PC-9 (cell line): ENCODE results near the gene OR10A2. TPM values are rescaled to one million over a fixed set of nuclear protein-coding genes. Genes with fewer than 3 reads are reported as not detected.

Experiments
- BruUV-seq: library from RNA; stranded (reverse); fragments of 400-500 nt; replicated peaks from 2 replicates; lab custom pipeline; 2021; lab: Mats Ljungman, UMichigan
- CTCF ChIA-PET: fragments of 300-600 bp; sonication (Branson Sonifier 250); formaldehyde crosslinking; loops from one replicate; lab custom pipeline; 2022; ENCODE audit warnings: antibody characterized with exemption; lab: Charles Lee
- POLR2A ChIA-PET: fragments of 300-600 bp; sonication (Branson Sonifier 250); formaldehyde crosslinking; loops from one replicate; lab custom pipeline; 2022; ENCODE audit warnings: antibody characterized with exemption; ENCODE audit not compliant: unreplicated experiment; lab: Charles Lee
- DNase-seq, 2 experiments: peaks; one replicate each; pipeline versions ENCODE4 v3.0.0 to v3.0.0-alpha.2; 2015 to 2022; ENCODE audit warnings: mixed read lengths in 1 of 2
- H2AFZ ChIP-seq: fragments of 200-600 bp; sonication (generic); 2 replicates; pipeline ENCODE4 v1.8.1; 2017; ENCODE audit warnings: antibody characterized with exemption
- H3F3A ChIP-seq: fragments of 200-600 bp; sonication (generic); 2 replicates; pipeline ENCODE4 v1.8.1; 2017; ENCODE audit warnings: antibody characterized with exemption, mild to moderate bottlenecking, low read depth; ENCODE audit not compliant: insufficient read depth
- H3K27ac ChIP-seq: fragments of 200-600 bp; sonication (generic); 2 replicates; pipeline ENCODE4 v1.6.1; 2016; ENCODE audit warnings: mixed run types
- H3K27me3 ChIP-seq: fragments of 200-600 bp; sonication (generic); 2 replicates; pipeline ENCODE4 v1.6.1; 2016; ENCODE audit warnings: low read depth, mixed run types; ENCODE audit not compliant: insufficient read depth
- H3K36me3 ChIP-seq: fragments of 200-600 bp; sonication (generic); 2 replicates; pipeline ENCODE4 v1.6.1; 2016; ENCODE audit warnings: low read depth, mixed run types
- H3K4me1 ChIP-seq: fragments of 200-600 bp; sonication (generic); replicated peaks from 2 replicates; pipeline ENCODE4 v1.6.1; 2016; ENCODE audit warnings: mixed run types; ENCODE audit not compliant: insufficient read depth
- H3K4me2 ChIP-seq: fragments of 200-600 bp; sonication (generic); 2 replicates; pipeline ENCODE4 v1.6.1; 2017; ENCODE audit warnings: mixed run types
- H3K4me3 ChIP-seq: fragments of 200-600 bp; sonication (generic); 2 replicates; pipeline ENCODE4 v1.6.1; 2016; ENCODE audit warnings: mixed run types
- H3K79me2 ChIP-seq: fragments of 200-600 bp; sonication (generic); 2 replicates; pipeline ENCODE4 v1.6.1; 2017; ENCODE audit warnings: low read depth, mixed run types
- H3K9me2 ChIP-seq: fragments of 200-600 bp; sonication (generic); 2 replicates; pipeline ENCODE4 v1.8.1; 2017; ENCODE audit warnings: mild to moderate bottlenecking; ENCODE audit not compliant: insufficient read depth
- H3K9me3 ChIP-seq: fragments of 200-600 bp; sonication (generic); 2 replicates; pipeline ENCODE4 v1.8.1; 2016; ENCODE audit warnings: low read depth; ENCODE audit not compliant: insufficient read depth
- H4K20me1 ChIP-seq: fragments of 200-600 bp; sonication (generic); 2 replicates; pipeline ENCODE4 v1.8.1; 2017; ENCODE audit not compliant: insufficient read depth
- CTCF ChIP-seq: fragments of 200-600 bp; sonication (generic); conservative IDR thresholded peaks from 2 replicates; pipeline ENCODE4 v1.6.1; 2017; ENCODE audit warnings: mixed run types, antibody characterized with exemption, mild to moderate bottlenecking, moderate library complexity
- EZH2 ChIP-seq: fragments of 200-600 bp; sonication (generic); IDR thresholded peaks from 2 replicates; pipeline ENCODE4 v1.8.0; 2017; ENCODE audit warnings: antibody characterized with exemption, low read depth
- intact Hi-C: fragments of 100-400 bp; cut with micrococcal nuclease; formaldehyde crosslinking; loops from one replicate; pipeline ENCODE4 v1.10.0; 2022; ENCODE audit not compliant: unreplicated experiment
- total RNA-seq: library from RNA; stranded (reverse); gene quantifications from 2 replicates; pipeline ENCODE4 v1.2.3, GENCODE V29; 2021

The OR10A2 gene
- total RNA-seq, 1 experiment from 2014 or later, result not detected

DNA sequence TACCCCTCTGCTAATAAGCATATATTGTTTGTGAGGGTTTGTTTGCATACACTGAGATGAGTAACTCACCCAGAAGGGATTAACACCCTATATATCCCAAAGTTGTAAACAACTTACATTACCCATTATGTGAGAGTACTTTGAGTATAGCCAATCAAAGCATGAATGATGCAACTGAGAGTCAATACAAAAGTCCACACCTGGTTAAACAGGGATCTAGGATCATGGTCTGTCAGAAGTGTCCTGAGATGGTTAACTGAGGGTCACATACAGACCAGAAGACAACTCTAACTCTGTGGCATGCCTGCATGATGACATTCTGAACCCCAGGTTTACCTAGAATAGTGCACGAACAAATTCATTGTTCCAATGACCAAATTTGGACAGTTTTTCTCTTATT lies 34.8 kb upstream of the OR10A2 start:
- Histone ChIP-seq H3K9me2 (no peaks in the 10 kb centered on the region), H3K4me2 (no peak overlapping the region), H3K27me3 (no peaks in the 10 kb centered on the region), H3F3A (no peaks in the 10 kb centered on the region), H3K4me1 (no peaks in the 10 kb centered on the region), H3K27ac (no peak overlapping the region), H3K36me3 (no peaks in the 10 kb centered on the region), H3K79me2 (no peaks in the 10 kb centered on the region), H3K4me3 (no peak overlapping the region), H2AFZ (no peak overlapping the region), H3K9me3 (no peaks in the 10 kb centered on the region), H4K20me1 (no peaks in the 10 kb centered on the region)
- DNase-seq, result no peak
- BruUV-seq, result no TSS peak
- ChIA-PET POLR2A (no interaction called here), CTCF (no interaction called here)
- TF ChIP-seq CTCF (no peak), EZH2 (no peak)
- intact Hi-C loops, result no loop called here

DNA sequence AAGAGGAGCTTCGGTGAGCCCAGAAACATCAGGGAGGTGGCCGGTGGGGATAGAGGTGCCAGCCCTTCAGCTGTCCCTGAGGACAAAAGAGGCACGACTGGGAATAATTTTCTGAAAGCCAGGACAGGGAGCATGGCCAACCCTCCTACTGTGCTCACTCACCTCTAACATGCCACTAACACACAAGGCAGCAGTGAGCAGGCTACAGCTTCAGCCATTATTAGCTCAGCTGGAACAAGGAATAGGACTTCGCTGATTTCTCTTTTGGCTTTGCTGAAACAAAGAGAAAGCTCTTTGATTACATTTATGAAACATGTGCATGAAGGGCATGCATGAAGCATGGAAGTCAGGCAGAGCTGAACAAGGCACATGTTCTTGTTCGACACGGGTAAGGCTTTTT lies 29.5 kb upstream of the OR10A2 start:
- TF ChIP-seq CTCF (no peak), EZH2 (no peak)
- Histone ChIP-seq H3K27me3 (no peaks in the 10 kb centered on the region), H3K9me2 (no peaks in the 10 kb centered on the region), H3K36me3 (no peaks in the 10 kb centered on the region), H3F3A (no peaks in the 10 kb centered on the region), H4K20me1 (no peaks in the 10 kb centered on the region), H3K79me2 (no peaks in the 10 kb centered on the region), H2AFZ (no peak overlapping the region), H3K9me3 (no peaks in the 10 kb centered on the region), H3K27ac (no peak overlapping the region), H3K4me3 (no peak overlapping the region), H3K4me1 (no peaks in the 10 kb centered on the region), H3K4me2 (no peak overlapping the region)
- ChIA-PET POLR2A (no interaction called here), CTCF (no interaction called here)
- intact Hi-C loops, result no loop called here
- no TSS peak for BruUV-seq
- no peak for DNase-seq

- no peaks in the 10 kb centered on the region for H3K9me3 ChIP-seq
- intact Hi-C loops, result no loop called here
- no peak for DNase-seq
- H3K79me2 ChIP-seq, result no peaks in the 10 kb centered on the region
- H3K27me3 ChIP-seq, result no peaks in the 10 kb centered on the region
- H3K4me2 ChIP-seq, result no peak overlapping the region
- H3K36me3 ChIP-seq, result no peaks in the 10 kb centered on the region
- no peaks in the 10 kb centered on the region for H3K9me2 ChIP-seq
- no TSS peak for BruUV-seq
- TF ChIP-seq EZH2, result no peak
- no peak for TF ChIP-seq CTCF
- POLR2A ChIA-PET, result no interaction called here
- H3K4me1 ChIP-seq, result no peaks in the 10 kb centered on the region
- H2AFZ ChIP-seq, result no peak overlapping the region
- H4K20me1 ChIP-seq, result no peaks in the 10 kb centered on the region
- H3F3A ChIP-seq, result no peaks in the 10 kb centered on the region
- CTCF ChIA-PET, result no interaction called here
- no peak overlapping the region for H3K4me3 ChIP-seq
- no peak overlapping the region for H3K27ac ChIP-seq
Measured at GRCh38 chr11:6834021-6834420, 28.8 kb upstream of the OR10A2 start.
